GM19395 (cell line): ENCODE data around the gene MRPS27.
A peak's percentile ranks its signal among the peaks of the same experiment; 100 is the strongest.
"Not testable (repeated sequence)": the region's sequence is repeated elsewhere in the genome, so short reads cannot be mapped to it uniquely, and the experiment has no call there.

ENCODE experiments used
- ATAC-seq: cut with Tn5 transposase; IDR thresholded peaks from one replicate; pipeline ENCODE4 v1.9.1; 2021; ENCODE audit warnings: mild to moderate bottlenecking, moderate library complexity; ENCODE audit not compliant: unreplicated experiment

The MRPS27 gene

GRCh38 chr5:72177538-72177937 lies 142.5 kb downstream of the MRPS27 start:
- peak; percentile 76 for ATAC-seq

DNA sequence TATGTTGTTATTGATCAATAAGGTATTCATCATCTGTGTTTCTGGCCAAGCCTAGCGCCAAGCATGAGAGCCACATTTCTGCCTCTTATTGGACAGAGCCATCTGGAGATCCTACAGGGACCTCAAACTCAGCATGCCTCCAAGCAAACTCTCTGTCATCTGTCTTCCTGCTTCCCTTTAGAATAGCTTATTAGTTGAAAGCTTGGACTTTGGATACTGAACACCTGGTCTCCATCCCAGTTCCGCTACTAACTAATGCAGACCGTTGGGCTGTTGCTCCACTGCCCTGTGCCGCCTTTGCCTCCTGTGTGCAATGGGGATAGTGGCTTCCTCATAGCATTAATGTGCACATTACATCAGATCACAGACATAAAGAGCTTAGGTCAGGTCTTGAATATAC lies 147.3 kb downstream of the MRPS27 start:
- no peak for ATAC-seq

- ATAC-seq = no peak
Measured at GRCh38 chr5:72171667-72172066, 148.4 kb downstream of the MRPS27 start.

DNA sequence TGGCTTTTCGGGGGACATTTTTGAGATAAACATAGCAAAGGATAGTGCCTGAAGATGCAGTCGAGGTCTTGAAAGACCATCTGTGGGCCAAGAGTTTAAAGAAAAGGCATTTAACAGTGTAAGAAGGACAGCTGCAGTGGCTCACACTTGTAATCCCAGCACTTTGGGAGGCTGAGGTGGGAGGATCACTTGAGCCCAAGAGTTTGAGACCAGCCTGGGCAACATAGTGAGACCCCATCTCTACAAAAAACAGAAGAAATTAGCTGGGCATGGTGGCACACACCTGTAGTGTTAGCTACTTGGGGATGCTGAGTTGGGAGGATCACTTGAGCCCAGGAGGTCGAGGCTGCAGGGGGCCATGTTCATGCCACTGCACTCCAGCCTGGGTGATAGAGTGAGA lies 148.9 kb downstream of the MRPS27 start:
- ATAC-seq = not testable (repeated sequence)

DNA sequence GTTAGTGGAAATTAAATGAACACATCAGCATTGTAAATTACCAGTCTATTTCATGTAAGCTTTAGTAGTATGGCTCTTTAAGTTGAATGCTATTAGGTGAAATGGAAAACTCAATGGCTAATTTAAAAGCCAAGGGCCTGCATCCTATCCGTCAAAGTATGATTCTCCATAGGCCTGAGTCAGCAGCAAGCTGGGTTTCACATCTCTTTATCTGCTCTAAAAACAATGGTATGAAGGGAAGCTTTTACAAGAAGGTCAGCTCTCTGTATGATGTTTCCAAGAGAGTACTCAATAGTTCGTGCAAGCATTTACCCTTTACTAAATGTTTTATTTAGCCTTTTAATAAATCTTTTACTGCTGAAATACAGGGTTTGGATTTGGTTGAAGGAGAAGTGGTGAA lies 149.9 kb downstream of the MRPS27 start:
- ATAC-seq = no peak
